H1 (cell line): Measurements from ENCODE around the gene MAP3K10. TPM values are rescaled to one million over a fixed set of nuclear protein-coding genes. Genes with fewer than 3 reads are reported as not detected.
A peak's percentile ranks its signal among the peaks of the same experiment; 100 is the strongest.

Experiments
- CTCF ChIA-PET: fragments of 300-600 bp; sonication (Branson Sonifier 250); formaldehyde crosslinking; loops from one replicate; lab custom pipeline; 2021; ENCODE audit not compliant: partially characterized antibody; lab: Charles Lee
- POLR2A ChIA-PET: fragments of 300-600 bp; sonication (Branson Sonifier 250); formaldehyde crosslinking; loops from one replicate; lab custom pipeline; 2021; ENCODE audit warnings: inconsistent platforms; ENCODE audit not compliant: partially characterized antibody; lab: Charles Lee
- DNase-seq, 2 experiments: peaks; one replicate each; pipeline versions ENCODE4 v3.0.0 to v3.0.0-alpha.2; 2010 to 2022; ENCODE audit warnings: low spot score in 2 of 2, low read depth in 1 of 2, mixed read lengths in 1 of 2
- FAIRE-seq: peaks from 2 replicates; lab custom pipeline; 2011; peaks lifted over from hg19 to GRCh38; lab: Jason Lieb, UNC
- H2AFZ ChIP-seq: 2 replicates; pipeline ENCODE4 v1.8.1; 2012; ENCODE audit warnings: low read length, inconsistent platforms
- H2AK5ac ChIP-seq: 2 replicates; pipeline ENCODE4 v1.6.1; 2013; ENCODE audit warnings: low read depth, low read length
- H2BK120ac ChIP-seq: replicated peaks from 2 replicates; pipeline ENCODE3; 2013; ENCODE audit warnings: low read depth, low read length, inconsistent platforms
- H2BK12ac ChIP-seq: 2 replicates; pipeline ENCODE4 v1.6.1; 2013; ENCODE audit warnings: low read depth, low read length
- H2BK15ac ChIP-seq: 2 replicates; pipeline ENCODE4 v1.6.1; 2013; ENCODE audit warnings: low read length
- H2BK20ac ChIP-seq: 2 replicates; pipeline ENCODE4 v1.6.1; 2013; ENCODE audit warnings: low read length
- H2BK5ac ChIP-seq: 2 replicates; pipeline ENCODE4 v1.6.1; 2013; ENCODE audit warnings: low read depth, low read length
- H3K14ac ChIP-seq: 2 replicates; pipeline ENCODE4 v1.6.1; 2013; ENCODE audit warnings: inconsistent platforms; ENCODE audit not compliant: insufficient read length
- H3K18ac ChIP-seq: 2 replicates; pipeline ENCODE4 v1.6.1; 2013; ENCODE audit warnings: low read length; ENCODE audit errors: extremely low read depth
- H3K23ac ChIP-seq: 2 replicates; pipeline ENCODE4 v1.6.1; 2013; ENCODE audit warnings: inconsistent platforms; ENCODE audit not compliant: insufficient read length
- H3K23me2 ChIP-seq: 2 replicates; pipeline ENCODE4 v1.6.1; 2013; ENCODE audit warnings: low read depth, low read length
- H3K27ac ChIP-seq: 2 replicates; pipeline ENCODE4 v1.6.1; 2011; ENCODE audit warnings: low read depth, low read length, inconsistent platforms
- H3K27me3 ChIP-seq, 4 experiments: replicated peaks in 1 of 4; 1 replicate in 1 of 4; 2 replicates in 3 of 4; pipeline versions ENCODE4 v1.6.1 to v1.8.1; 2011 to 2013; ENCODE audit warnings: low read length in 3 of 4, mild to moderate bottlenecking in 3 of 4, inconsistent platforms in 2 of 4, mixed read lengths in 2 of 4, moderate library complexity in 1 of 4; ENCODE audit not compliant: control insufficient read depth in 3 of 4, insufficient read depth in 3 of 4; ENCODE audit errors: extremely low read depth in 1 of 4
- H3K36me3 ChIP-seq, 4 experiments: 2 replicates each; pipeline versions ENCODE4 v1.6.1 to v1.8.1; 2011 to 2013; ENCODE audit warnings: mild to moderate bottlenecking in 4 of 4, low read length in 3 of 4, moderate library complexity in 2 of 4, control low read depth in 1 of 4, inconsistent platforms in 1 of 4; ENCODE audit not compliant: insufficient read depth in 4 of 4, control insufficient read depth in 2 of 4
- H3K4ac ChIP-seq: replicated peaks from 2 replicates; pipeline ENCODE3; 2013; ENCODE audit warnings: low read length, low read depth, mixed read lengths, inconsistent platforms; ENCODE audit not compliant: insufficient read length
- H3K4me1 ChIP-seq, 4 experiments: replicated peaks in 1 of 4; 1 replicate in 1 of 4; 2 replicates in 3 of 4; pipeline versions ENCODE4 v1.6.1 to v1.8.1; 2011 to 2013; ENCODE audit warnings: low read length in 3 of 4, inconsistent platforms in 2 of 4, mixed read lengths in 1 of 4; ENCODE audit not compliant: insufficient read depth in 4 of 4, control insufficient read depth in 3 of 4
- H3K4me2 ChIP-seq, 2 experiments: 2 replicates each; pipeline versions ENCODE4 v1.6.1 to v1.8.1; 2011 to 2013; ENCODE audit warnings: low read depth in 2 of 2, low read length in 2 of 2, control low read depth in 1 of 2, inconsistent platforms in 1 of 2, mild to moderate bottlenecking in 1 of 2; ENCODE audit not compliant: insufficient read depth in 1 of 2
- H3K4me3 ChIP-seq, 4 experiments: fragments of 200-600, 300-600 bp in 1 of 4; sonication (generic), shearing (Covaris generic), sonication (Bioruptor Twin) in 1 of 4; 2 replicates each; pipeline versions ENCODE4 v1.5.1 to v1.8.1; 2011 to 2016; ENCODE audit warnings: low read length in 4 of 4, low read depth in 3 of 4, control low read depth in 2 of 4, inconsistent platforms in 2 of 4, mild to moderate bottlenecking in 2 of 4, mixed read lengths in 1 of 4, moderate library complexity in 1 of 4; ENCODE audit not compliant: insufficient read depth in 2 of 4; ENCODE audit errors: extremely low read depth in 1 of 4
- H3K56ac ChIP-seq: replicated peaks from 2 replicates; pipeline ENCODE3; 2013; ENCODE audit warnings: low read depth, mild to moderate bottlenecking, mixed read lengths, low read length, inconsistent platforms; ENCODE audit not compliant: insufficient read length
- H3K79me1 ChIP-seq: 2 replicates; pipeline ENCODE4 v1.6.1; 2013; ENCODE audit warnings: low read depth, low read length, control low read depth
- H3K79me2 ChIP-seq, 2 experiments: 2 replicates each; pipeline versions ENCODE4 v1.6.1 to v1.8.1; 2012 to 2013; ENCODE audit warnings: low read length in 2 of 2, mild to moderate bottlenecking in 2 of 2, inconsistent platforms in 1 of 2; ENCODE audit not compliant: insufficient read depth in 2 of 2, control insufficient read depth in 1 of 2
- H3K9ac ChIP-seq, 4 experiments: replicated peaks in 1 of 4; 1 replicate in 1 of 4; 2 replicates in 3 of 4; pipeline versions ENCODE4 v1.6.1 to v1.8.1; 2011 to 2013; ENCODE audit warnings: low read depth in 3 of 4, low read length in 3 of 4, control low read depth in 2 of 4, mild to moderate bottlenecking in 2 of 4, moderate library complexity in 2 of 4, inconsistent platforms in 1 of 4; ENCODE audit errors: extremely low read depth in 1 of 4
- H3K9me3 ChIP-seq, 2 experiments: 2 replicates each; pipeline versions ENCODE4 v1.6.1 to v1.8.1; 2012 to 2013; ENCODE audit warnings: mild to moderate bottlenecking in 2 of 2, moderate library complexity in 2 of 2, control low read depth in 1 of 2, inconsistent platforms in 1 of 2, low read depth in 1 of 2, low read length in 1 of 2, mixed read lengths in 1 of 2; ENCODE audit not compliant: insufficient read depth in 2 of 2
- H4K20me1 ChIP-seq, 2 experiments: replicated peaks in 1 of 2; 2 replicates each; pipeline versions ENCODE3 to v1.8.1; 2011 to 2013; ENCODE audit warnings: inconsistent platforms in 2 of 2, low read length in 2 of 2, mild to moderate bottlenecking in 1 of 2; ENCODE audit not compliant: insufficient read depth in 2 of 2, control insufficient read depth in 1 of 2
- H4K5ac ChIP-seq: 2 replicates; pipeline ENCODE4 v1.6.1; 2013; ENCODE audit warnings: low read length, low read depth, mixed read lengths, inconsistent platforms; ENCODE audit not compliant: insufficient read length
- H4K8ac ChIP-seq: 2 replicates; pipeline ENCODE4 v1.8.0; 2013; ENCODE audit warnings: mild to moderate bottlenecking, moderate library complexity, low read length, inconsistent platforms; ENCODE audit not compliant: insufficient read depth; ENCODE audit errors: extremely low read depth
- H4K91ac ChIP-seq: replicated peaks from 2 replicates; pipeline ENCODE3; 2013; ENCODE audit warnings: low read length, mixed read lengths, inconsistent platforms; ENCODE audit not compliant: insufficient read length
- ATF2 ChIP-seq: IDR thresholded peaks from 2 replicates; pipeline ENCODE4 v1.6.1; 2012; ENCODE audit warnings: low read length, inconsistent platforms
- BACH1 ChIP-seq: IDR thresholded peaks from 2 replicates; pipeline ENCODE4 v1.6.1; 2012; ENCODE audit warnings: low read length, improper control_type of control experiment
- BCL11A ChIP-seq, 2 experiments: IDR thresholded peaks; one replicate each; pipeline ENCODE4 v1.6.1; 2011; ENCODE audit warnings: low read depth in 2 of 2, low read length in 2 of 2, mild to moderate bottlenecking in 2 of 2
- CTBP2 ChIP-seq: IDR thresholded peaks from 2 replicates; pipeline ENCODE4 v1.7.0; 2011; ENCODE audit warnings: borderline replicate concordance, mild to moderate bottlenecking, moderate library complexity, mixed read lengths, low read length; ENCODE audit not compliant: insufficient read depth, insufficient read length
- EZH2 ChIP-seq: fragments of 200-600 bp; sonication (generic); IDR thresholded peaks from 2 replicates; pipeline ENCODE4 v1.7.1; 2012; ENCODE audit warnings: low read depth, mild to moderate bottlenecking, moderate library complexity, low read length, inconsistent platforms; ENCODE audit not compliant: severe bottlenecking
- PHF8 ChIP-seq: fragments of 200-600 bp; sonication (generic); conservative IDR thresholded peaks from 2 replicates; pipeline ENCODE4 v1.7.1; 2012; ENCODE audit warnings: low read depth, mild to moderate bottlenecking, inconsistent platforms, low read length, moderate library complexity
- SIX5 ChIP-seq: IDR thresholded peaks from 2 replicates; pipeline ENCODE4 v1.6.1; 2011; ENCODE audit warnings: mild to moderate bottlenecking, low read depth, low read length
- SUZ12 ChIP-seq: fragments of 200-600 bp; sonication (generic); IDR thresholded peaks from 2 replicates; pipeline ENCODE4 v1.6.1; 2012; ENCODE audit warnings: mild to moderate bottlenecking, inconsistent platforms, low read length, moderate library complexity, mixed read lengths
- TCF12 ChIP-seq: IDR thresholded peaks from 2 replicates; pipeline ENCODE4 v1.6.1; 2011; ENCODE audit warnings: low read depth, mild to moderate bottlenecking, low read length
- WGBS, 2 experiments: shearing (Covaris generic) in 1 of 2; methylation state at CpG; one replicate each; pipeline versions ENCODE4 v1.1.6 to v1.1.7; 2013 to 2015; ENCODE audit warnings: low lambda C conversion rate in 2 of 2, mixed read lengths in 2 of 2, inconsistent platforms in 1 of 2, low coverage in 1 of 2, missing lambda C conversion rate in 1 of 2; ENCODE audit not compliant: insufficient replicate concordance in 2 of 2, insufficient coverage in 1 of 2, insufficient read length in 1 of 2; ENCODE audit errors: extremely low coverage in 1 of 2, missing lambda C conversion rate in 1 of 2; 5-methylcytosine and 5-hydroxymethylcytosine counted together
- polyA plus RNA-seq, 7 experiments: library from polyadenylated mRNA; depleted of rRNA in 3 of 7; stranded (reverse) in 5 of 7; unstranded in 2 of 7; fragments of >200 nt in 5 of 7; fragments of 200-250 nt in 2 of 7; gene quantifications; 1 replicate in 5 of 7; 2 replicates in 1 of 7; 4 replicates in 1 of 7; pipeline versions ENCODE4 v1.2.1 to v1.2.3, GENCODE V29; 2011 to 2013; ENCODE audit warnings: missing spikeins in 2 of 7, mixed read lengths in 2 of 7
- total RNA-seq: library from RNA; stranded (reverse); fragmentation: NEBNext Ultra II Directional; extraction: Animal tissue kit (Norgen Biotek cat#: 25700); gene quantifications from 2 replicates; pipeline ENCODE4 v1.2.1, GENCODE V29; 2021

Gene MAP3K10
- total and polyA plus RNA-seq, 2 of the 8 experiments (the other 6 are each of a cell fraction or from before 2014, with no cell fraction given) = 4.9 to 15.9 TPM

GRCh38 chr19:40257096-40257517 lies 65.9 kb downstream of the MAP3K10 start:
- FAIRE-seq = no peak
- ChIA-PET POLR2A (no interaction called here), CTCF (interaction anchor here (1.4 kb wide), 1 partner anchor 10 kb away, joined by 3 read pairs; no protein-coding TSS in a partner anchor)
- Histone ChIP-seq H3K4me3 (no peak overlapping the region), H2BK12ac (no peak overlapping the region), H3K56ac (no peak overlapping the region), H4K5ac (no peak overlapping the region), H3K18ac (no peak overlapping the region), H2BK20ac (no peak overlapping the region), H3K23ac (no peak overlapping the region), H2AFZ (no peak overlapping the region), H3K9ac (no peak overlapping the region), H2BK15ac (no peak overlapping the region), H3K4me1 (peaks cover 0 to 5% (median 3%) of the 10 kb centered on the region in 4 experiments; a peak in 4 of 7 replicates), H3K79me1 (no peaks in the 10 kb centered on the region; the same call in 1 of the 2 replicates), H3K4ac (no peak overlapping the region), H4K8ac (peak overlapping the region; percentile 57; the same call in 1 of the 2 replicates), H4K20me1 (peaks cover 0 to 11% of the 10 kb centered on the region in 2 experiments), H4K91ac (no peak overlapping the region), H3K9me3 (no peaks in the 10 kb centered on the region), H3K27ac (no peak overlapping the region), H2AK5ac (no peak overlapping the region), H3K14ac (no peak overlapping the region), H2BK5ac (no peak overlapping the region), H3K4me2 (no peak overlapping the region), H3K79me2 (peaks cover 0 to 3% of the 10 kb centered on the region in 2 experiments; a peak in 1 of 4 replicates), H3K27me3 (no peaks in the 10 kb centered on the region), H2BK120ac (no peak overlapping the region), H3K36me3 (peaks cover 7 to 23% (median 13%) of the 10 kb centered on the region in 4 experiments; a peak in 5 of 8 replicates), H3K23me2 (no peaks in the 10 kb centered on the region; the same call in 1 of the 2 replicates)
- DNase-seq = no peak
- WGBS, 2 experiments = 89% methylated on average over 9 of the region's 9 CpGs; no CpG with 5 or more reads in 1 of the 2 experiments
- TF ChIP-seq ATF2 (no peak), SUZ12 (no peak), CTBP2 (no peak), EZH2 (no peak), BCL11A (IDR thresholded peaks at IDR 0.05; ENCODE audit: low read depth in 2 of 2, low read length in 2 of 2) (no peak), PHF8 (no peak), BACH1 (no peak), TCF12 (no peak), SIX5 (no peak)
